Activated CD4-positive, alpha-beta T cell treated with anti-CD3 and anti-CD28 coated beads, Interleukin-2, Interleukin-6, amounts not matched to agents 100 ng/mL and 50 ng/mL, durations not matched to agents 16 hours and 8 hours (primary cell): ENCODE measurements around the gene HHIPL1.
"Not testable (repeated sequence)": the region's sequence is repeated elsewhere in the genome, so short reads cannot be mapped to it uniquely, and the experiment has no call there.

Source experiments
- DNase-seq: peaks from one replicate; pipeline ENCODE4 v3.0.0-alpha.2; 2020

The HHIPL1 gene

GRCh38 chr14:99636487-99636886, 8.4 kb upstream of the HHIPL1 start:
- DNase-seq, result no peak

DNA sequence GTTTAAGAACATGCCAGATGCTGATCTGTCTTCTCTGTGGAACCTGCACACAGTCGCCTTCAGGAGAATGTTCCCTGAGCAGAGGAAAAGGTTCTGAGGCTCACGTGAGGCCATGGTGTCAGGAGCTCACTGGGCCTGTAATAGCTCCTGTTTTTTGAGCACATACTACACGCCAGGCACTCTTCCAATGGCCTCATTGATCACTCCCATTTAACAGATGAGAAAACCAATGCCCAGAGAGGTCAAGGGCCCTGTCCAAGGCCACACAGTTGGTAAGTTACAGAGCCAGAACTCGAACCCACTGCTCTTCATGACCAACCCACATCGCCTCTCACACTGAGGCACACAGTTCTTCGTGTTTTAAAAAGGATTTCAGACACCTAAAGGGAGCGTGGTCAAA, 7.3 kb upstream of the HHIPL1 start:
- no peak for DNase-seq

DNA sequence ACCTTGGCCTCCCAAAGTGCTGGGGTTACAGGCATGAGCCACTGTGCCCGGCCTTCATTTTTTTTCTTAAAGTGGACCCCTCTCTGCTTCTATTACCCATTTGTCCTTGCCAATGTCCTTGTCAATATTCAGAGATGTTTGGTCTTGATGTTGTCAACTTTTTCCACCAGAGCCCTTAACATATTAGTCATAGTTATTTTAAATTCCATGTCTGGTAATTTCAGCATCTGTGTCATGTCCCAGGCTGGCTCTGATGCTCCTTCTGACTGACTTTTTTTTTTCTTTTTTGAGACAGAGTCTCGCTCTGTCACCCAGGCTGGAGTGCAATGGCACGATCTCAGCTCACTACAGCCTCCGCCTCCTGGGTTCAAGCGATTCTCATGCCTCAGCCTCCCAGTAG, 2.2 kb upstream of the HHIPL1 start:
- not testable (repeated sequence) for DNase-seq

DNA sequence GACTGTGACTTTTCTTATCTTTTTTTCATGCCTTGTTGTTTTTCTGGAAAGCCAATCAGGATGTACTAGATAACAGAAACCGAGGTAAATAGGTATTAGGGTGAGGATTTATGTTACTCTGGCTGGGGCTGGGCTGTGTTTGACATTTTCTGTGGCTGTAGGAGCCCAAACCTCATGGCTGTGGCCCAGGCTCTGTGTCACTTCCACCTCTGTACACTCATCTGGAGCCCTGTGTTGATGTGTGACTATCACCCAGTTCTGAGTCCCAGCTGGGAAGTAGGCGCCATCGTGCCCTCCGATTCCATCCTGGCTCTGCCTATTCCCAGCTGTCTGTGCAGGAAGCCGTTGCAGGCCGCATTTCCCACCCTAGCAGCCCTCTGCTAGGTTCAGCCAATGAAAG, 1.6 kb upstream of the HHIPL1 start:
- no peak for DNase-seq

GRCh38 chr14:99644035-99644587, 818 bp upstream of the HHIPL1 start:
- no peak for DNase-seq

GRCh38 chr14:99645545-99646505, 896 bp downstream of the HHIPL1 start:
- DNase-seq, result no peak

GRCh38 chr14:99647411-99647810, 2.5 kb downstream of the HHIPL1 start:
- no peak for DNase-seq

DNA sequence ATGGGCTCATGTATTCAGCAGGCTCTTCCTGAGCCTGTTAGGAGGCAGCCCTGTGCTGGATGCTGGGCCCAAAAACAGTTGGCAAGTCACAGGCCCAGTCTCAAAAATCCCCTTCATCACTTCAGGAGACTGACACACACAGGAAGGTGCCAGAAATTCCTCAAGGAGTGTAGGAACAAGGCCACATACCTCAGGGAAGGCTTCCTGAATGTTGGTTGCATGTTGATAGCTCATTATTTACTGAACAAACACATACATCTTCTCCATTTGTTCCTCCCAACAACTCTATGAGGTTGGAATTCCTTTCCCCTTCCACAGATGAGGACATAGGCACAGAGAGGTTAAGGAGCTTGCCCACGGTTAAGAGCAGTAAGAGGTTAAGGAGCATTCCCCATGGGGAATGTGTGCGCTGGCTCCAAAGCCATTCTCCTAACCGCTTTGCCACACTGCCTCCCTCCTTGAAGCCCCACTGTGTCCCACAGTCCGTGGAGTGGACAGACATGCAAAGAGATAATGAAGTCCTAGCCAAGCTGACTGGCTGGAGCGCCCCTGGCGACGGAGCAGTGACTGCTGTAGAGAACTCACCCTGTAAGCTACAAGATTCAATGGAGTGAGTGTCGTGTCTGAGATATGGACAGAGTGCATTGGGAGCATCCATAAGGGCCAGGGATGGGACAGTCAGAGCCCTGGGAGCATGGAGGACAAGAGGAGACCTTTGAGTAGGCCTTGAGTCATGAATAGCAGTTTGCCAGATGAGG, 3.3 kb downstream of the HHIPL1 start:
- no peak for DNase-seq

GRCh38 chr14:99649219-99649618, 4.3 kb downstream of the HHIPL1 start:
- DNase-seq, result no peak

GRCh38 chr14:99649643-99650042, 4.7 kb downstream of the HHIPL1 start:
- no peak for DNase-seq

DNA sequence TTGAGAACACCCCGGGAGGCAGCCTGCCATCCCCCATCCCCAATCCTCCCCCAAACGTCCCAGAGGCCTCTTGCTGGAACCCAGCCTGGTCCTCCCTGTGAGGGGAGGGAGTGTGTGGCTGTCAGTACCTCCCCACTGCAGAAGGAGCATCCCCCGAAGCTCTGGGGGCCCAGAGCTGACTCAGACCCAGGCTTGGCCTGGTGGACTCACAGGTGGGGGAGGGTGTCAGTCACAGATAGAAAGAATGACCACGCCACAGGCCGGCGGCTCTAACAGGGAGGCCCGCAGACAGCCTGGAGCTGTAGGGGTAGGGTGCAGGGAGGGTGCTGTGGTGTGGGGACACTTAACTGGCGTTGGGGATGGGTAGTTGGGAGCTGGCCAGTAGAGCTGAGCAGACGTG, 5.3 kb downstream of the HHIPL1 start:
- no peak for DNase-seq

- DNase-seq, result no peak
These were observed 7.2 kb downstream of the HHIPL1 start for GRCh38 chr14:99651953-99652746.

DNA sequence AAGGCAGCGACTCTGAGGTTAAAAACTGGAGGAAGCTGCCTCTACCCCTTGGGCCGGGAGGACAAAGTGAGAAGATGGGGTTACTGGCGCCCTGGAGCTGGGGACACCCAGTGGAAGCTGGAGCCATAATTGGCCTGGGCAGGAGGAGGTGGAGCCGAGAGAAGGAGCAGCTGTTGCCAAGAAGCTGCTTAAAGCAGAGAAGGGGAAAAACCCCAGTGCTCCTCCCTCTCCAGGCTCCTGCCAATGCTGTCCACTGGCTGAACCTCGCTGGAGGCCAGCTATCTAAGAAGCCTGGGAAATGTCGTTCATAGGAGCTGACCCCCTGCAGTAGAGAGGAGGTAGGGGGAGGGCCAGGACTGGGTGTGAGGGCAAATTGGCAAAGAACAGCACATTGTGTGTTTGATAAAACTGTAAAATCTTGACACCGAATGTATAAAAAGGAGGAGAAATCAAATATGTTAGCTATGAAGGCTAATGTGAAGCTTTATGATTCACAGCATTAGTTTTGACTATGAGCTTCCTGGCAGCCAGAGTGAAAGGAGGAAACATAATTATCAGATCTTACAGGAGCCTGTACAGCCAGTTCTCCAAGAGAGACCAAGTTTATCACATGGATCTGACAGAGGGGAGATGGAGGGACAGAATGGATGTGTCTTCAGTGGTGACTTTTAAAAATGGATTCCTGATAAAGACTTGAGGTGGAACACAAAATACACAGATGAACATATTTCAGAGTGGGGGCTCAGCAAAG, 9.5 kb downstream of the HHIPL1 start:
- DNase-seq, result no peak

DNA sequence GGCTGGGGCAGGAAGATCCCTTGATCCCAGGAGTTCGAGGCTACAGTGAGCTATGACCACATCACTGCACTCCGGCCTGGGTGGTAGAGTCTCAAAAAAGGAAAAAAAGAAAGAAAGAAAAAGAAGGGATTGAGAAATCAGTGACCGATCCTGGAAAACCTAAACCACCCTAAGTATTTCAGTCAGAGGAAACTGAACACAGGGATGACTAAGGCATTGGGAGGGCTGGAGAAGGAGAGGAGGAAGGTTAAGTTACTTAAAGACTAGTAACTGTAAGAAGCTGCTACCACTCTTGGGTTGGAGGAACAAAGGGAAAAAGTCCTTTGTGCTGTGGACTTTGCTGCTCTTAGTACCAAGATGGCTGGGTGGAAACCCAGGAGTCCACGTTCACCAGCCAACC, 10.6 kb downstream of the HHIPL1 start:
- no peak for DNase-seq

DNA sequence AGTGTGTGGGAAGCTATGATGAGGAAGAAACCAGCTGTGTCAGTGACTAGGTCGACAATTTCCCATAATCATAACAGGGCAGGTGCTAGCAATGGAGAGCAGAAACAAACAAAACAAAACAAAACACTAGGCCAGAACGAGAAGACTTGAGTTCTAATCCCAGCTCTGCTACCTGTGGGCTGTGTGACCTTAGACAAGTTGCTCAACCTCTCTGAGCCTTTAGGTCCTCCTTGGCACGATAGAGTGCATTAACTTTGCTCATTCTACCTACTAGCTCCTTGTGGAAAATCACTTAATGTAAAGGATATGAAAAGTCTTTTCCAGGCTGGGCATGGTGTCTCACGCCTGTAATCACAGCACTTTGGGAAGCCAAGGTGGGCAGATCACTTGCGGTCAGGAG, 11.2 kb downstream of the HHIPL1 start:
- DNase-seq, result no peak

DNA sequence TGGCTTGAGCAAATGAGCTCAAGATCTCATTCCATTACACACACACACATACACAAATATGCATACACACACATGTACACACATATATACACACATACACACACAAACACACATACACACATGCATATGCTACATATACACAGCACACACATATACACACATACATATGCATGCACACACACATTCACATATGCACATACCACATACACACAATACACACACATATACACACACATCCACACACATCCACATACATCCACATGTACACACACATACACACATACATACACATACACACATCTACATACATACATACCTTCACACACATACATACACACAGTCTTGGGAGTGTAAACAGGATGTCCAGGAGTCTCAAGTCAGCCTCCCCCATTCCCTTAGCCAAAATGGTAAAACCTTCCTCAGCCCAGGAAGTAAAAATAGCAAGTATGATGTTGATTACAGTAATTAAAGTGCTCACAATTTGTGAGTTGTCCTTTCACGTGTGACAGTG, 12.8 kb downstream of the HHIPL1 start:
- DNase-seq, result no peak

GRCh38 chr14:99658218-99658845, 13.4 kb downstream of the HHIPL1 start:
- DNase-seq, result no peak

DNA sequence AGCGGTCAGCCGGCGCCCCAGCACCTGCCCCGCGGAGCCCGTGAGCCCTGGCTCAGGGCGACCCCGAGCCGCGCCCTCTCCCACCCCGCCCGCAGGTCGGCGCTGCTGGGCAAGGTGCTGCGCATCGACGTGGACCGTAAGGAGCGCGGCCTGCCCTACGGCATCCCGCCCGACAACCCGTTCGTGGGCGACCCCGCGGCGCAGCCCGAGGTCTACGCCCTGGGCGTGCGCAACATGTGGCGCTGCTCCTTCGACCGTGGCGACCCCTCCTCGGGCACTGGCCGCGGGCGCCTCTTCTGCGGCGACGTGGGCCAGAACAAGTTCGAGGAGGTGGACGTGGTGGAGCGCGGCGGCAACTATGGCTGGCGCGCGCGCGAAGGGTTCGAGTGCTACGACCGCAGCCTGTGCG, 14.4 kb downstream of the HHIPL1 start:
- no peak for DNase-seq

DNA sequence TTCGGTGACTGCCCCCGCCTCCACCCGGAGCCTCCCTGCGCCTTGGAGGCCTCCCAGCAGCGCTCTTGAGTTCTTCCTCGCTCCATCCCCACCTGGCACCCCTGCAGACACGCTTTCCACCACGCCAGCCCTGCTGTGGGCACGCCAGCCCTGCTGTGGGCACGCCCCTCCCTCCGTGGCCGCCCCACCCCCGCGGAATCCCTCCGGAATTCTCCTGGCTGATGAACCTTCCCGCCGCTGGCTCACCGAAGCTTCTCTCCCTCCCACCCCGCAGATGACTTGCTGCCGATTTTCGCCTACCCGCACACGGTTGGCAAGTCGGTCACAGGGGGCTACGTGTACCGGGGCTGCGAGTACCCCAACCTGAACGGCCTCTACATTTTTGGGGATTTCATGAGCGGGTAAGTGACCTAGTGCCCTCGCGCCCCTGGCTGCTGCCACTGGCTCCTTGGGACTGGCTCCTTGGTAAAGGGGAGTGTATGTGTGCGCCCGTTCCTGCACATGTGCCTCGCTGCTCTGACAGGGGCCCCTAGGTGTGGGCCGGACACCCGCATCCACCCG, 15.2 kb downstream of the HHIPL1 start:
- no peak for DNase-seq

GRCh38 chr14:99660794-99661193, 15.9 kb downstream of the HHIPL1 start:
- DNase-seq, result no peak

GRCh38 chr14:99661206-99661605, 16.3 kb downstream of the HHIPL1 start:
- DNase-seq, result not testable (repeated sequence)
